H9 (cell line): Measurements from ENCODE around the gene C16orf92. TPM values are rescaled to one million over a fixed set of nuclear protein-coding genes. Genes with fewer than 3 reads are reported as not detected.
A peak's percentile ranks its signal among the peaks of the same experiment; 100 is the strongest.

Experiments used
- DNase-seq: peaks from one replicate; pipeline ENCODE4 v3.0.0-alpha.2; 2017
- H2AFZ ChIP-seq: one replicate; pipeline ENCODE4 v1.6.1; 2013; ENCODE audit warnings: mild to moderate bottlenecking, low read length, control low read depth, moderate library complexity
- H2AK5ac ChIP-seq: 2 replicates; pipeline ENCODE4 v1.6.1; 2013; ENCODE audit warnings: low read length, control low read depth, mixed read lengths; ENCODE audit not compliant: insufficient read length
- H2BK120ac ChIP-seq: one replicate; pipeline ENCODE4 v1.6.1; 2013; ENCODE audit warnings: low read depth, mild to moderate bottlenecking, low read length, control low read depth, inconsistent platforms; ENCODE audit not compliant: poor library complexity, severe bottlenecking
- H2BK12ac ChIP-seq: 2 replicates; pipeline ENCODE4 v1.6.1; 2013; ENCODE audit warnings: low read length, control low read depth, mixed read lengths, low read depth; ENCODE audit not compliant: insufficient read length
- H2BK15ac ChIP-seq: 2 replicates; pipeline ENCODE4 v1.6.1; 2013; ENCODE audit warnings: low read depth, low read length, control low read depth
- H2BK20ac ChIP-seq: one replicate; pipeline ENCODE4 v1.6.1; 2013; ENCODE audit warnings: low read depth, mild to moderate bottlenecking, low read length, control low read depth, inconsistent platforms; ENCODE audit not compliant: poor library complexity, severe bottlenecking
- H2BK5ac ChIP-seq: 2 replicates; pipeline ENCODE4 v1.6.1; 2013; ENCODE audit warnings: low read length, control low read depth, mixed read lengths; ENCODE audit not compliant: insufficient read length
- H3K14ac ChIP-seq: 2 replicates; pipeline ENCODE4 v1.6.1; 2013; ENCODE audit warnings: low read length, control low read depth; ENCODE audit not compliant: insufficient read depth
- H3K18ac ChIP-seq: 2 replicates; pipeline ENCODE4 v1.6.1; 2013; ENCODE audit warnings: low read depth, mild to moderate bottlenecking, mixed read lengths, low read length, control low read depth; ENCODE audit not compliant: insufficient read length
- H3K23ac ChIP-seq: 2 replicates; pipeline ENCODE4 v1.6.1; 2013; ENCODE audit warnings: low read length, control low read depth, mixed read lengths, low read depth; ENCODE audit not compliant: insufficient read length
- H3K23me2 ChIP-seq: 2 replicates; pipeline ENCODE4 v1.6.1; 2013; ENCODE audit warnings: low read depth, mild to moderate bottlenecking, mixed read lengths, low read length, control low read depth; ENCODE audit not compliant: insufficient read length, poor library complexity, severe bottlenecking
- H3K27ac ChIP-seq: 2 replicates; pipeline ENCODE4 v1.5.1; 2013; ENCODE audit warnings: low read length, control low read depth, mixed read lengths, low read depth; ENCODE audit not compliant: insufficient read length
- H3K27me3 ChIP-seq: 2 replicates; pipeline ENCODE4 v1.6.1; 2013; ENCODE audit warnings: low read length, control low read depth, inconsistent platforms; ENCODE audit not compliant: insufficient read depth
- H3K4ac ChIP-seq: 2 replicates; pipeline ENCODE4 v1.6.1; 2013; ENCODE audit warnings: low read depth, mild to moderate bottlenecking, control low read depth, inconsistent platforms, low read length, moderate library complexity
- H3K4me1 ChIP-seq: 2 replicates; pipeline ENCODE4 v1.6.1; 2013; ENCODE audit warnings: low read length, control low read depth, inconsistent platforms; ENCODE audit not compliant: insufficient read depth
- H3K4me2 ChIP-seq: 2 replicates; pipeline ENCODE4 v1.6.1; 2013; ENCODE audit warnings: low read length, control low read depth, mixed read lengths; ENCODE audit not compliant: insufficient read length, insufficient read depth
- H3K56ac ChIP-seq: 2 replicates; pipeline ENCODE4 v1.6.1; 2013; ENCODE audit warnings: low read depth, mild to moderate bottlenecking, mixed read lengths, low read length, control low read depth; ENCODE audit not compliant: insufficient read length
- H3K79me1 ChIP-seq: 2 replicates; pipeline ENCODE4 v1.6.1; 2013; ENCODE audit warnings: low read depth, mild to moderate bottlenecking, moderate library complexity, low read length, control low read depth, inconsistent platforms; ENCODE audit not compliant: insufficient read depth, poor library complexity, severe bottlenecking
- H3K79me2 ChIP-seq: 2 replicates; pipeline ENCODE4 v1.6.1; 2013; ENCODE audit warnings: low read length, control low read depth, inconsistent platforms; ENCODE audit not compliant: insufficient read depth
- H3K9ac ChIP-seq: 2 replicates; pipeline ENCODE4 v1.6.1; 2013; ENCODE audit warnings: low read length, control low read depth, mixed read lengths; ENCODE audit not compliant: insufficient read length; ENCODE audit errors: extremely low read depth
- H3K9me3 ChIP-seq: one replicate; pipeline ENCODE4 v1.6.1; 2013; ENCODE audit warnings: low read depth, low read length, inconsistent platforms; ENCODE audit not compliant: control insufficient read depth
- H3T11ph ChIP-seq: one replicate; pipeline ENCODE4 v1.6.1; 2013; ENCODE audit warnings: mild to moderate bottlenecking, low read length, control low read depth, inconsistent platforms
- H4K20me1 ChIP-seq: one replicate; pipeline ENCODE4 v1.6.1; 2013; ENCODE audit not compliant: control insufficient read depth, insufficient read length, insufficient read depth
- H4K5ac ChIP-seq: 2 replicates; pipeline ENCODE4 v1.6.1; 2013; ENCODE audit warnings: low read depth, mild to moderate bottlenecking, mixed read lengths, low read length, control low read depth; ENCODE audit not compliant: insufficient read length
- H4K8ac ChIP-seq: replicated peaks from 2 replicates; pipeline ENCODE4 v1.6.1; 2013; ENCODE audit warnings: low read length, control low read depth, mixed read lengths, low read depth; ENCODE audit not compliant: insufficient read length
- H4K91ac ChIP-seq: 2 replicates; pipeline ENCODE4 v1.6.1; 2013; ENCODE audit warnings: low read depth, mild to moderate bottlenecking, moderate library complexity, mixed read lengths, low read length, control low read depth; ENCODE audit not compliant: insufficient read length
- H3K27ac Mint-ChIP-seq, 3 experiments: 2 replicates in 2 of 3; 3 replicates in 1 of 3; pipeline ENCODE4 v1.8.0; 2020 to 2021; ENCODE audit warnings: mixed read lengths in 3 of 3, mild to moderate bottlenecking in 1 of 3, moderate library complexity in 1 of 3
- H3K27me3 Mint-ChIP-seq: 2 replicates; pipeline ENCODE4 v1.8.0; 2021; ENCODE audit warnings: low read depth, mild to moderate bottlenecking, moderate library complexity, mixed read lengths
- H3K36me3 Mint-ChIP-seq, 3 experiments: 2 replicates in 2 of 3; 3 replicates in 1 of 3; pipeline ENCODE4 v1.8.0; 2020 to 2021; ENCODE audit warnings: low read depth in 3 of 3, mixed read lengths in 3 of 3; ENCODE audit not compliant: insufficient read depth in 1 of 3
- H3K4me1 Mint-ChIP-seq, 2 experiments: 2 replicates each; pipeline ENCODE4 v1.8.0; 2020; ENCODE audit warnings: mixed read lengths in 2 of 2
- H3K4me3 Mint-ChIP-seq, 2 experiments: 2 replicates in 1 of 2; 3 replicates in 1 of 2; pipeline ENCODE4 v1.8.0; 2020 to 2021; ENCODE audit warnings: mild to moderate bottlenecking in 2 of 2, mixed read lengths in 2 of 2, moderate library complexity in 1 of 2
- H3K9me3 Mint-ChIP-seq, 2 experiments: 2 replicates in 1 of 2; 3 replicates in 1 of 2; pipeline ENCODE4 v1.8.0; 2020; ENCODE audit warnings: mild to moderate bottlenecking in 2 of 2, mixed read lengths in 2 of 2, moderate library complexity in 1 of 2
- WGBS: extraction: QIAGEN DNeasy Blood & Tissue Kit; methylation state at CpG from one replicate; pipeline ENCODE4 v1.1.7; 2013; ENCODE audit warnings: missing lambda C conversion rate, low lambda C conversion rate, mixed read lengths; ENCODE audit not compliant: insufficient read length; ENCODE audit errors: extremely low coverage; 5-methylcytosine and 5-hydroxymethylcytosine counted together
- total RNA-seq: library from RNA; stranded (reverse); gene quantifications from 2 replicates; pipeline ENCODE4 v1.2.1, GENCODE V29; 2021
- TF ChIP-seq, protein P1 (sequence below): fragments of 200-600 bp; sonication (generic); conservative IDR thresholded peaks from 3 replicates; pipeline ENCODE4 v1.8.0; 2021; ENCODE audit warnings: antibody characterized with exemption, mild to moderate bottlenecking

C16orf92 gene
- total RNA-seq, 1 experiment from 2014 or later: not detected

DNA sequence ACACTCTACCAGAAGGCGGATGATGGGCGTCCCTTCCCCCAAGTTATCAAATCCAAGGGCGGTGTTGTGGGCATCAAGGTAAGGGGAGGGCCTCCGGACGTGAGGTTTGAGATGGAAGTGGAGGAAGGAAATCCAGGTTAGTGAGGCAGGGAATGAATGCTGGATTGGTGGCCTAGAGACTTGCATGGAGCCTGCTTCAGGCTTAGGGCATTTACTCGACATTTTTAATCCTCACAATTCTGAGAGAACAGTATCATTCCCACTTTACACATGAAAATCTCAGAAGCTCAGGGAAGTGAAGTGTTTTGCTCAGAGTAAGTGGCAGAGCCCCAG lies 44.6 kb downstream of the C16orf92 start:
- Histone ChIP-seq H3K4ac (no peak overlapping the region), H4K91ac (no peak overlapping the region), H3T11ph (no peak overlapping the region), H3K4me1 (no peaks in the 10 kb centered on the region; the same call in 1 of the 2 replicates), H3K4me2 (peak overlapping the region; percentile 89), H3K27ac (no peak overlapping the region), H2BK120ac (no peak overlapping the region), H3K79me1 (peaks cover 7% of the 10 kb centered on the region), H2AFZ (no peak overlapping the region), H3K56ac (no peak overlapping the region), H2BK15ac (no peak overlapping the region), H2BK5ac (no peak overlapping the region), H3K79me2 (peaks cover 12% of the 10 kb centered on the region; the same call in 1 of the 2 replicates), H3K9me3 (no peaks in the 10 kb centered on the region), H4K20me1 (no peaks in the 10 kb centered on the region), H3K18ac (no peak overlapping the region), H2BK20ac (no peak overlapping the region), H4K5ac (no peak overlapping the region), H2BK12ac (no peak overlapping the region), H3K27me3 (no peaks in the 10 kb centered on the region), H3K23me2 (peaks cover 17% of the 10 kb centered on the region), H2AK5ac (no peak overlapping the region), H3K14ac (no peak overlapping the region), H4K8ac (no peak overlapping the region), H3K9ac (no peak overlapping the region), H3K23ac (no peak overlapping the region)
- H3K4me1 Mint-ChIP-seq: peaks cover 19 to 30% of the 10 kb centered on the region in 2 experiments
- WGBS: no CpG with 5 or more reads among the region's 6 CpGs
- H3K9me3 Mint-ChIP-seq: no peaks in the 10 kb centered on the region; a peak in 1 of 5 replicates
- H3K36me3 Mint-ChIP-seq: peaks cover 51 to 65% (median 58%) of the 10 kb centered on the region in 3 experiments
- H3K27ac Mint-ChIP-seq: peak overlapping the region in 2 of 3 experiments; percentile 85 to 88; a peak in 4 of 7 replicates
- TF ChIP-seq, protein P1, sequence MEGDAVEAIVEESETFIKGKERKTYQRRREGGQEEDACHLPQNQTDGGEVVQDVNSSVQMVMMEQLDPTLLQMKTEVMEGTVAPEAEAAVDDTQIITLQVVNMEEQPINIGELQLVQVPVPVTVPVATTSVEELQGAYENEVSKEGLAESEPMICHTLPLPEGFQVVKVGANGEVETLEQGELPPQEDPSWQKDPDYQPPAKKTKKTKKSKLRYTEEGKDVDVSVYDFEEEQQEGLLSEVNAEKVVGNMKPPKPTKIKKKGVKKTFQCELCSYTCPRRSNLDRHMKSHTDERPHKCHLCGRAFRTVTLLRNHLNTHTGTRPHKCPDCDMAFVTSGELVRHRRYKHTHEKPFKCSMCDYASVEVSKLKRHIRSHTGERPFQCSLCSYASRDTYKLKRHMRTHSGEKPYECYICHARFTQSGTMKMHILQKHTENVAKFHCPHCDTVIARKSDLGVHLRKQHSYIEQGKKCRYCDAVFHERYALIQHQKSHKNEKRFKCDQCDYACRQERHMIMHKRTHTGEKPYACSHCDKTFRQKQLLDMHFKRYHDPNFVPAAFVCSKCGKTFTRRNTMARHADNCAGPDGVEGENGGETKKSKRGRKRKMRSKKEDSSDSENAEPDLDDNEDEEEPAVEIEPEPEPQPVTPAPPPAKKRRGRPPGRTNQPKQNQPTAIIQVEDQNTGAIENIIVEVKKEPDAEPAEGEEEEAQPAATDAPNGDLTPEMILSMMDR: no peak
- DNase-seq: no peak
- no peaks in the 10 kb centered on the region; the same call in 1 of the 2 replicates for H3K27me3 Mint-ChIP-seq
- peak overlapping the region; percentile 88 to 94 for H3K4me3 Mint-ChIP-seq
